IPS DF 6.9 (cell line): Measurements from ENCODE around the gene SGK1.
"Not testable (repeated sequence)": the region's sequence is repeated elsewhere in the genome, so short reads cannot be mapped to it uniquely, and the experiment has no call there.

ENCODE experiments used
- DNase-seq: peaks from one replicate; pipeline ENCODE4 v3.0.0-alpha.2; 2013; ENCODE audit warnings: low read depth, low spot score
- H3K27ac ChIP-seq: one replicate; pipeline ENCODE4 v1.5.1; 2013; ENCODE audit warnings: low read length, control low read depth
- H3K27me3 ChIP-seq: 2 replicates; pipeline ENCODE4 v1.6.1; 2013; ENCODE audit warnings: mild to moderate bottlenecking, low read length; ENCODE audit not compliant: control insufficient read depth, insufficient read depth
- H3K36me3 ChIP-seq: 2 replicates; pipeline ENCODE4 v1.6.1; 2013; ENCODE audit warnings: low read length; ENCODE audit not compliant: control insufficient read depth, insufficient read depth
- H3K4me1 ChIP-seq: 2 replicates; pipeline ENCODE4 v1.6.1; 2013; ENCODE audit warnings: low read length; ENCODE audit not compliant: control insufficient read depth, insufficient read depth
- H3K4me3 ChIP-seq: 2 replicates; pipeline ENCODE4 v1.5.1; 2013; ENCODE audit warnings: mild to moderate bottlenecking, low read length
- H3K9me3 ChIP-seq: 2 replicates; pipeline ENCODE4 v1.6.1; 2013; ENCODE audit warnings: low read length, inconsistent platforms; ENCODE audit not compliant: control insufficient read depth, insufficient read depth
- WGBS: extraction: QIAGEN DNeasy Blood & Tissue Kit; methylation state at CpG from one replicate; pipeline ENCODE4 v1.1.7; 2013; ENCODE audit warnings: mixed read lengths, missing lambda C conversion rate; ENCODE audit not compliant: insufficient read length, insufficient coverage; 5-methylcytosine and 5-hydroxymethylcytosine counted together

The SGK1 gene

GRCh38 chr6:134247231-134247833 is 70.6 kb downstream of the SGK1 start:
- H3K4me1 ChIP-seq = no peaks in the 10 kb centered on the region
- no peaks in the 10 kb centered on the region for H3K9me3 ChIP-seq
- H3K4me3 ChIP-seq = no peak overlapping the region
- H3K27ac ChIP-seq = no peak overlapping the region
- WGBS = no CpG with 5 or more reads among the region's 5 CpGs
- no peaks in the 10 kb centered on the region for H3K36me3 ChIP-seq
- no peak for DNase-seq
- H3K27me3 ChIP-seq = no peaks in the 10 kb centered on the region

- H3K4me1 ChIP-seq = no peaks in the 10 kb centered on the region
- no peaks in the 10 kb centered on the region for H3K27me3 ChIP-seq
- DNase-seq = no peak
- H3K36me3 ChIP-seq = no peaks in the 10 kb centered on the region
- H3K4me3 ChIP-seq = no peak overlapping the region
- WGBS = no CpG with 5 or more reads among the region's 1 CpG
- H3K27ac ChIP-seq = no peak overlapping the region
- H3K9me3 ChIP-seq = no peaks in the 10 kb centered on the region
Observed at GRCh38 chr6:134245706-134246105, 72.2 kb downstream of the SGK1 start.

GRCh38 chr6:134245041-134245440 is 72.9 kb downstream of the SGK1 start:
- H3K9me3 ChIP-seq = no peaks in the 10 kb centered on the region
- H3K27me3 ChIP-seq = no peaks in the 10 kb centered on the region
- no peak overlapping the region for H3K4me3 ChIP-seq
- WGBS = no CpG with 5 or more reads among the region's 2 CpGs
- H3K27ac ChIP-seq = no peak overlapping the region
- H3K36me3 ChIP-seq = no peaks in the 10 kb centered on the region
- no peak for DNase-seq
- H3K4me1 ChIP-seq = no peaks in the 10 kb centered on the region

- DNase-seq = no peak
- no peak overlapping the region for H3K27ac ChIP-seq
- no CpG with 5 or more reads among the region's 9 CpGs for WGBS
- H3K36me3 ChIP-seq = no peaks in the 10 kb centered on the region
- H3K4me1 ChIP-seq = no peaks in the 10 kb centered on the region
- H3K27me3 ChIP-seq = no peaks in the 10 kb centered on the region
- H3K9me3 ChIP-seq = no peaks in the 10 kb centered on the region
- no peak overlapping the region for H3K4me3 ChIP-seq
Observed at GRCh38 chr6:134240665-134241431, 77.1 kb downstream of the SGK1 start.

GRCh38 chr6:134238960-134239795 is 78.7 kb downstream of the SGK1 start:
- Histone ChIP-seq H3K27me3 (no peaks in the 10 kb centered on the region), H3K27ac (no peak overlapping the region), H3K4me3 (no peak overlapping the region), H3K36me3 (no peaks in the 10 kb centered on the region), H3K9me3 (no peaks in the 10 kb centered on the region), H3K4me1 (no peaks in the 10 kb centered on the region)
- no CpG with 5 or more reads among the region's 6 CpGs for WGBS
- DNase-seq = no peak

- no CpG with 5 or more reads among the region's 2 CpGs for WGBS
- no peak for DNase-seq
- no peaks in the 10 kb centered on the region for H3K36me3 ChIP-seq
- no peak overlapping the region for H3K4me3 ChIP-seq
- H3K27ac ChIP-seq = no peak overlapping the region
- no peaks in the 10 kb centered on the region for H3K4me1 ChIP-seq
- no peaks in the 10 kb centered on the region for H3K9me3 ChIP-seq
- no peaks in the 10 kb centered on the region for H3K27me3 ChIP-seq
Observed at GRCh38 chr6:134238006-134238405, 79.9 kb downstream of the SGK1 start.

GRCh38 chr6:134235937-134236751 is 81.8 kb downstream of the SGK1 start:
- no peak overlapping the region for H3K27ac ChIP-seq
- H3K36me3 ChIP-seq = no peaks in the 10 kb centered on the region
- no peaks in the 10 kb centered on the region for H3K9me3 ChIP-seq
- no peak for DNase-seq
- H3K4me1 ChIP-seq = no peaks in the 10 kb centered on the region
- no peaks in the 10 kb centered on the region for H3K27me3 ChIP-seq
- H3K4me3 ChIP-seq = no peak overlapping the region
- WGBS = no CpG with 5 or more reads among the region's 7 CpGs

- not testable (repeated sequence) for H3K4me1 ChIP-seq, H3K9me3 ChIP-seq, H3K4me3 ChIP-seq, H3K36me3 ChIP-seq, H3K27me3 ChIP-seq, DNase-seq, H3K27ac ChIP-seq
- no CpG with 5 or more reads among the region's 4 CpGs for WGBS
Observed at GRCh38 chr6:134235334-134235733, 82.6 kb downstream of the SGK1 start.

GRCh38 chr6:134233180-134233955 is 84.5 kb downstream of the SGK1 start:
- no peaks in the 10 kb centered on the region for H3K9me3 ChIP-seq
- no CpG with 5 or more reads among the region's 5 CpGs for WGBS
- no peaks in the 10 kb centered on the region for H3K36me3 ChIP-seq
- no peaks in the 10 kb centered on the region for H3K27me3 ChIP-seq
- H3K27ac ChIP-seq = no peak overlapping the region
- DNase-seq = no peak
- H3K4me3 ChIP-seq = no peak overlapping the region
- no peaks in the 10 kb centered on the region for H3K4me1 ChIP-seq
